GM23338 (cell line): Measurements from ENCODE around the gene RNFT2. TPM values are rescaled to one million over a fixed set of nuclear protein-coding genes. Genes with fewer than 3 reads are reported as not detected.
A peak's percentile ranks its signal among the peaks of the same experiment; 100 is the strongest.

Experiments used
- ATAC-seq: fragments of 200-7000 bp; cut with Tn5 transposase; 3 replicates; pipeline ENCODE4 v1.9.1; 2020
- DNase-seq: peaks from one replicate; pipeline ENCODE4 v3.0.0-alpha.2; 2015; ENCODE audit warnings: low spot score
- H2AFZ ChIP-seq: fragments of 200-600 bp; sonication (generic); 2 replicates; pipeline ENCODE4 v1.8.0; 2016; ENCODE audit warnings: antibody characterized with exemption, mild to moderate bottlenecking, moderate library complexity
- H3F3A ChIP-seq: fragments of 200-600 bp; sonication (generic); replicated peaks from 2 replicates; pipeline ENCODE4 v1.8.0; 2017; ENCODE audit warnings: antibody characterized with exemption, mixed run types, low read depth
- H3K27ac ChIP-seq: fragments of 200-600 bp; sonication (generic); 2 replicates; pipeline ENCODE4 v1.6.1; 2016; ENCODE audit warnings: low read depth
- H3K27me3 ChIP-seq: fragments of 200-600 bp; sonication (generic); 2 replicates; pipeline ENCODE4 v1.8.0; 2016; ENCODE audit warnings: mild to moderate bottlenecking, mixed run types, moderate library complexity; ENCODE audit not compliant: insufficient read depth
- H3K36me3 ChIP-seq: fragments of 200-600 bp; sonication (generic); 2 replicates; pipeline ENCODE4 v1.8.0; 2016; ENCODE audit warnings: mild to moderate bottlenecking; ENCODE audit not compliant: insufficient read depth
- H3K4me1 ChIP-seq: fragments of 200-600 bp; sonication (generic); 2 replicates; pipeline ENCODE4 v1.8.0; 2016; ENCODE audit warnings: mild to moderate bottlenecking, moderate library complexity; ENCODE audit not compliant: insufficient read depth
- H3K4me2 ChIP-seq: fragments of 200-600 bp; sonication (generic); 2 replicates; pipeline ENCODE4 v1.7.1; 2017; ENCODE audit warnings: mixed run types
- H3K4me3 ChIP-seq: fragments of 200-600 bp; sonication (generic); 2 replicates; pipeline ENCODE4 v1.6.1; 2016; ENCODE audit warnings: mixed run types
- H3K79me2 ChIP-seq: fragments of 200-600 bp; sonication (generic); replicated peaks from 2 replicates; pipeline ENCODE4 v1.8.0; 2017; ENCODE audit warnings: mild to moderate bottlenecking; ENCODE audit not compliant: insufficient read depth
- H3K9me2 ChIP-seq: fragments of 200-600 bp; sonication (generic); 2 replicates; pipeline ENCODE4 v1.8.0; 2017; ENCODE audit not compliant: insufficient read depth
- H4K20me1 ChIP-seq: fragments of 200-600 bp; sonication (generic); replicated peaks from 2 replicates; pipeline ENCODE4 v1.8.0; 2017; ENCODE audit warnings: mild to moderate bottlenecking; ENCODE audit not compliant: insufficient read depth
- H3K27ac Mint-ChIP-seq: 2 replicates; pipeline ENCODE4 v1.8.0; 2020; ENCODE audit warnings: inconsistent platforms, mild to moderate bottlenecking, moderate library complexity, mixed read lengths
- H3K27me3 Mint-ChIP-seq: 3 replicates; pipeline ENCODE4 v1.8.0; 2022; ENCODE audit warnings: low read depth, mild to moderate bottlenecking, moderate library complexity, mixed read lengths, inconsistent platforms; ENCODE audit not compliant: insufficient read depth, poor library complexity
- H3K36me3 Mint-ChIP-seq: 3 replicates; pipeline ENCODE4 v1.8.0; 2021; ENCODE audit warnings: low read depth, mild to moderate bottlenecking, inconsistent platforms, moderate library complexity, mixed read lengths
- H3K4me1 Mint-ChIP-seq: 3 replicates; pipeline ENCODE4 v1.8.0; 2020; ENCODE audit warnings: mild to moderate bottlenecking, inconsistent platforms, mixed read lengths
- H3K4me3 Mint-ChIP-seq: 3 replicates; pipeline ENCODE4 v1.8.0; 2021; ENCODE audit warnings: moderate library complexity, mild to moderate bottlenecking, inconsistent platforms, mixed read lengths
- H3K9me3 Mint-ChIP-seq: 3 replicates; pipeline ENCODE4 v1.8.0; 2020; ENCODE audit warnings: moderate library complexity, mild to moderate bottlenecking, inconsistent platforms, mixed read lengths
- CREB1 ChIP-seq: fragments of 250-450 bp; sonication (Bioruptor Pico); IDR thresholded peaks from 2 replicates; pipeline ENCODE4 v1.5.0; 2020; ENCODE audit warnings: low read depth, mild to moderate bottlenecking, moderate library complexity
- CTCF ChIP-seq, 2 experiments: fragments of 200-600 bp in 1 of 2; sonication (generic) in 1 of 2; conservative IDR thresholded peaks; 2 replicates each; pipeline versions ENCODE4 v1.5.1 to v1.6.1; 2016 to 2017; ENCODE audit warnings: antibody characterized with exemption in 2 of 2, low read depth in 2 of 2, mild to moderate bottlenecking in 2 of 2, moderate library complexity in 1 of 2
- EZH2 ChIP-seq: fragments of 200-600 bp; sonication (generic); IDR thresholded peaks from one replicate; pipeline ENCODE4 v1.8.0; 2017; ENCODE audit warnings: antibody characterized with exemption, mild to moderate bottlenecking, low read depth; ENCODE audit not compliant: unreplicated experiment
- EZH2phosphoT487 ChIP-seq: fragments of 200-600 bp; sonication (generic); IDR thresholded peaks from one replicate; pipeline ENCODE4 v1.8.1; 2018; ENCODE audit warnings: antibody characterized with exemption; ENCODE audit not compliant: unreplicated experiment
- JUNB ChIP-seq: IDR thresholded peaks from one replicate; pipeline ENCODE4 v1.6.1; 2016; ENCODE audit warnings: antibody characterized with exemption; ENCODE audit not compliant: unreplicated experiment
- NANOG ChIP-seq: IDR thresholded peaks from 2 replicates; pipeline ENCODE4 v1.6.1; 2016; ENCODE audit warnings: antibody characterized with exemption, borderline replicate concordance
- REST ChIP-seq: IDR thresholded peaks from one replicate; pipeline ENCODE4 v1.6.1; 2018; ENCODE audit warnings: antibody characterized with exemption; ENCODE audit not compliant: unreplicated experiment
- ZNF114 ChIP-seq: fragments of 250-450 bp; sonication (Bioruptor Pico); IDR thresholded peaks from 2 replicates; pipeline ENCODE4 v1.5.0; 2020; ENCODE audit warnings: mild to moderate bottlenecking, moderate library complexity
- polyA plus RNA-seq: library from polyadenylated mRNA; unstranded; fragments of >200 nt; fragmentation: Nextera tagmentation; extraction: Ambion mirVana; gene quantifications from 2 replicates; pipeline ENCODE4 v1.2.1, GENCODE V29; 2016
- total RNA-seq: library from RNA; depleted of rRNA; stranded (reverse); fragments of >200 nt; shearing (Covaris generic); gene quantifications from 2 replicates; pipeline ENCODE4 v1.2.3, GENCODE V29; 2014

Gene RNFT2
- total and polyA plus RNA-seq, 2 experiments from 2014 or later: 19.3 to 22.9 TPM

DNA sequence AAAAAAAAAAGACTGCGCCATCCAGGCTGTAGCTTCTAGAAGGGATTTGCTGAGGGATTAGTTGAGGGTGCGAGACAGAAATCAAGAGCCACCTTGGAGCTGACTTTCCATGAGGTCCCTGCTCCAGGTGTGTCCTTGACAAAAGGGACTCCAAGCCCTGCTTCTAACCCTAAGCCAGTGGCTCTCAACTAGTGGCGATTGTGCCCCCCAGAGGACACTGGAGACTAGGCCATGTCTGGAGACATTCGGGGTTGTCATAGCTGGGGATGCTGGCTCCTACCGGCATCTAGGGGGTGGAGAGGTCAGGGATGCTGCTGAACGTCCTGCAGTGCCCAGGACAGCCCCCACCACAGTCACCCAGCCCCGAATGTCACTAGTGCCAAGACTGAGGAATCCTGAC lies 40.8 kb upstream of the RNFT2 start:
- peak; percentile 88 for ATAC-seq

GRCh38 chr12:116697716-116698115 lies 40.4 kb upstream of the RNFT2 start:
- no peak overlapping the region for H2AFZ ChIP-seq
- no peak for DNase-seq
- H4K20me1 ChIP-seq: no peaks in the 10 kb centered on the region
- no peaks in the 10 kb centered on the region for H3K79me2 ChIP-seq
- Mint-ChIP-seq H3K9me3 (peaks cover 4% of the 10 kb centered on the region; the same call in 1 of the 3 replicates), H3K27ac (no peak overlapping the region), H3K27me3 (peaks cover 24% of the 10 kb centered on the region), H3K4me3 (no peak overlapping the region), H3K4me1 (peaks cover 24% of the 10 kb centered on the region), H3K36me3 (no peaks in the 10 kb centered on the region)
- H3K27me3 ChIP-seq: peaks cover 10% of the 10 kb centered on the region
- H3K4me1 ChIP-seq: peaks cover 19% of the 10 kb centered on the region
- no peaks in the 10 kb centered on the region for H3K9me2 ChIP-seq
- H3K36me3 ChIP-seq: no peaks in the 10 kb centered on the region; the same call in 1 of the 2 replicates
- no peak overlapping the region for H3K4me3 ChIP-seq
- no peak overlapping the region for H3K27ac ChIP-seq
- H3K4me2 ChIP-seq: no peak overlapping the region
- no peak for ATAC-seq
- H3F3A ChIP-seq: no peaks in the 10 kb centered on the region; the same call in 1 of the 2 replicates
- TF ChIP-seq EZH2 (no peak), CREB1 (CRISPR knock-in tag) (no peak), ZNF114 (CRISPR knock-in tag) (no peak), NANOG (no peak), REST (no peak), EZH2phosphoT487 (no peak), JUNB (no peak)

More for the DNA sequence above, 40.8 kb upstream of the RNFT2 start:
- H3K36me3 Mint-ChIP-seq: no peaks in the 10 kb centered on the region
- peaks cover 4% of the 10 kb centered on the region; the same call in 1 of the 3 replicates for H3K9me3 Mint-ChIP-seq
- peaks cover 25% of the 10 kb centered on the region for H3K27me3 Mint-ChIP-seq
- H3F3A ChIP-seq: no peaks in the 10 kb centered on the region
- TF ChIP-seq CTCF (conservative IDR thresholded peaks at IDR 0.05; ENCODE audit: low read depth in 2 of 2) (peak; percentile 60 to 88), CREB1 (CRISPR knock-in tag) (no peak)
- H3K36me3 ChIP-seq: no peaks in the 10 kb centered on the region; the same call in 1 of the 2 replicates
- H2AFZ ChIP-seq: no peak overlapping the region
- no peak overlapping the region for H3K4me3 ChIP-seq
- H3K4me2 ChIP-seq: no peak overlapping the region
- H3K79me2 ChIP-seq: no peaks in the 10 kb centered on the region
- no peak overlapping the region for H3K27ac ChIP-seq
- no peak overlapping the region for H3K27ac Mint-ChIP-seq
- H4K20me1 ChIP-seq: no peaks in the 10 kb centered on the region
- peaks cover 20% of the 10 kb centered on the region for H3K4me1 ChIP-seq
- peak; percentile 83 for DNase-seq
- H3K4me1 Mint-ChIP-seq: peaks cover 26% of the 10 kb centered on the region
- peaks cover 10% of the 10 kb centered on the region for H3K27me3 ChIP-seq
- H3K4me3 Mint-ChIP-seq: no peak overlapping the region
- H3K9me2 ChIP-seq: no peaks in the 10 kb centered on the region
